Measurements from ENCODE around the gene GRB14.
"Not testable (repeated sequence)": the region's sequence is repeated elsewhere in the genome, so short reads cannot be mapped to it uniquely, and the experiment has no call there.

GRB14 gene

DNA sequence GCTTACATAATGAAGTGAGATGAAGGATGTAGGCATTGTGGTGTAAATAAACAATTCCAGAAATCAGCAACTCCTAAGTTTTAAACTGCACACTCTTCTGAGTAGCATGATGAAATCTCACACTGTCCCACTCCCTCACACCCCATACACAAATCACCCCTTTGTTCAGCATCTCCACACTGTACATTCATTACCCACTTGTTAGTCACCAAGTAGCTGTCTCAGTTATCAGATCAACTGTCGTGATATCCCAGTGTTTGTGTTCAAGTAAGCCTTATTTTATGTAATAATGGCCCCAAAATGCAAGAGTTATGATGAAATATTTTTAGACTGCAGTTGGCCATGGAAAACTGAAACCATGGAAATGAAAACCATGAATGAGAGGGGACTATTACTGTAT, 135.7 kb downstream of the GRB14 start:
- H3K9ac ChIP-seq (ENCODE audit: low read length): no peak overlapping the region
- H3K4me1 ChIP-seq (ENCODE audit: control insufficient read depth, insufficient read depth, low read length): no peaks in the 10 kb centered on the region
- no peaks in the 10 kb centered on the region for H3K36me3 ChIP-seq (ENCODE audit: control insufficient read depth, insufficient read depth, low read length, severe bottlenecking)
- no peak overlapping the region for H3K4me3 ChIP-seq (ENCODE audit: low read length)
- H3K27me3 ChIP-seq (replicated peaks; ENCODE audit: control insufficient read depth, insufficient read depth, low read length): no peaks in the 10 kb centered on the region
- DNase-seq (ENCODE audit: low read depth): peak; percentile 45
- no peaks in the 10 kb centered on the region for H3K9me3 ChIP-seq (ENCODE audit: control insufficient read depth, low read length)

DNA sequence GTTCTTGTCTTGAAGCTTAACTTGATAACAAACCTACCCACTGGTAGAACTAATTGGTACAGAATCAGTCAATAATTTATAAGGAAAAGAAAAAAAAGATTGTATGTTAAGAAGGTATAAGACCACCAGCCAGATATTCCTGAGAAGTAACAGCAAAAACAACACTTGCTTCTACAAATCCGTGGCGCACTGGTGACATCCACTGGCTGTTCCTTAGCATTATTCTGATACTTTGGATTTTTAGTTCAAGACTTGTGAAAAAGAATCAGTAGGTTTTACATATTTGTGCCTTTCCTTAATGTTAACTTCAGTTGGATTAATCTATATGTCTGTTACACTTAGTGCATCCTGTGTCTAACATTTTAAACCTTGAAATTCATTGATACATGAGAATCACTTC, 141.8 kb downstream of the GRB14 start:
- Histone ChIP-seq H3K27me3 (replicated peaks; ENCODE audit: control insufficient read depth, insufficient read depth, low read length) (no peaks in the 10 kb centered on the region), H3K9me3 (ENCODE audit: control insufficient read depth, low read length) (no peaks in the 10 kb centered on the region), H3K4me1 (ENCODE audit: control insufficient read depth, insufficient read depth, low read length) (no peaks in the 10 kb centered on the region), H3K4me3 (ENCODE audit: low read length) (no peak overlapping the region), H3K9ac (ENCODE audit: low read length) (no peak overlapping the region), H3K36me3 (ENCODE audit: control insufficient read depth, insufficient read depth, low read length, severe bottlenecking) (no peaks in the 10 kb centered on the region)
- peak; percentile 77 for DNase-seq (ENCODE audit: low read depth)

DNA sequence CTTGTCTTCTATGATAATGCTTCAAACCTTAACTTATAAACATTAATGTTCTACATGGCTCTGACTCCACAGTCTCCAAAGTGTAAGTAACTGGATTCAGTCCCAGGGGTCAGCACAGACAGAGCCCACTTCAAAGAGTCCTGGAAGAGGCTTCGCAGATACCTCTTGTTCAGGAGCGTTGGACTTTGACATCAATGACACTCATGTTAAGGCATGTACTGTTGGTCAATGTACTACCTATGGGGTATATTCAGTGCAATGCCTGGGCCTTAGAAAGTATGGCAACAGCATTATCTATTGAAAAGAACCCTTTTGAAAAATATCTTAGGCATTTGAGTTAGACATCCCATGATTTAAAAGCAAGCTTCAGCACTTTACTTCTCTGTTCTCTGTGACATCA, 143.1 kb downstream of the GRB14 start:
- Histone ChIP-seq H3K9ac (ENCODE audit: low read length) (no peak overlapping the region), H3K4me1 (ENCODE audit: control insufficient read depth, insufficient read depth, low read length) (no peaks in the 10 kb centered on the region), H3K9me3 (ENCODE audit: control insufficient read depth, low read length) (no peaks in the 10 kb centered on the region), H3K4me3 (ENCODE audit: low read length) (no peak overlapping the region), H3K27me3 (replicated peaks; ENCODE audit: control insufficient read depth, insufficient read depth, low read length) (no peaks in the 10 kb centered on the region), H3K36me3 (ENCODE audit: control insufficient read depth, insufficient read depth, low read length, severe bottlenecking) (no peaks in the 10 kb centered on the region)
- DNase-seq (ENCODE audit: low read depth): no peak

DNA sequence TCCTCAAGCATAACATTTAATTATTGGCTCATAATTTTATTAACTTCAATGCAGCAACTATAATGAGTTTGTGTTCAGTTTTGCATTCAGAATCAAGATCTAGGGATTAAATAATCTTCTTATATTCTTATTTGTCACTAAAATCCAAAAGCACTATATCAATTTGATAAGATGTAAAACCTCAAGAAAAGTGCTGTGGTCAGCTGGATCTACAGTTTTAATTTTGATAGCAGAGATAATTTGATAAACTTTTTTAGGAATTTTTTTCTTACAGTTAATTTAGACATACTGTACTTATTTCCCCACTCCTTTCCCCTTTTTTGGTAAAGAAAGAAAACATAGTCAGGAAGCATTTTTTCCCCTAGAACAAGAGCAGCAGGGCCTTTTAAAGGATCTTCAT, 146.4 kb downstream of the GRB14 start:
- no peaks in the 10 kb centered on the region for H3K4me1 ChIP-seq (ENCODE audit: control insufficient read depth, insufficient read depth, low read length)
- no peaks in the 10 kb centered on the region for H3K36me3 ChIP-seq (ENCODE audit: control insufficient read depth, insufficient read depth, low read length, severe bottlenecking)
- no peaks in the 10 kb centered on the region for H3K9me3 ChIP-seq (ENCODE audit: control insufficient read depth, low read length)
- no peaks in the 10 kb centered on the region for H3K27me3 ChIP-seq (replicated peaks; ENCODE audit: control insufficient read depth, insufficient read depth, low read length)
- H3K4me3 ChIP-seq (ENCODE audit: low read length): no peak overlapping the region
- no peak overlapping the region for H3K9ac ChIP-seq (ENCODE audit: low read length)
- DNase-seq (ENCODE audit: low read depth): no peak

DNA sequence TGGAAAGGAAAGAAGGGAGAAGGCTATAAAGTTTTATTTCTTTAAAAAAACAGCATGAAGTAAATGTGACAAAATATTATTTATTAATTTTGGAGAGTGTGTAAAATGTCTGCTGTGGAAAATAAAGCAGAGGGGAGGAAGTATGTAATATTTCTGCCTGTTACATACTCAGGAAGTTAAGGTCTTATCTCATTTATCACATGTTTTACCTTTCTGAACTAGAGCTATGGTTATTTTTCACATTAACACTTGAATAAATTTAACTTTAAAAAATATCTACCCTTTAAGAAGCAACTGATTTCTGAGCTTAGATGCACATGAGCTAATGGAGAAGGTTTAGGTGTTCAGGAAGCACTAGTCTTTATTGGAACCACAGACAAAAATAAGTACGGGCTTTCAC, 148.3 kb downstream of the GRB14 start:
- no peak overlapping the region for H3K4me3 ChIP-seq (ENCODE audit: low read length)
- no peak for DNase-seq (ENCODE audit: low read depth)
- no peak overlapping the region for H3K9ac ChIP-seq (ENCODE audit: low read length)
- H3K36me3 ChIP-seq (ENCODE audit: control insufficient read depth, insufficient read depth, low read length, severe bottlenecking): no peaks in the 10 kb centered on the region
- no peaks in the 10 kb centered on the region for H3K27me3 ChIP-seq (replicated peaks; ENCODE audit: control insufficient read depth, insufficient read depth, low read length)
- no peaks in the 10 kb centered on the region for H3K9me3 ChIP-seq (ENCODE audit: control insufficient read depth, low read length)
- H3K4me1 ChIP-seq (ENCODE audit: control insufficient read depth, insufficient read depth, low read length): no peaks in the 10 kb centered on the region

DNA sequence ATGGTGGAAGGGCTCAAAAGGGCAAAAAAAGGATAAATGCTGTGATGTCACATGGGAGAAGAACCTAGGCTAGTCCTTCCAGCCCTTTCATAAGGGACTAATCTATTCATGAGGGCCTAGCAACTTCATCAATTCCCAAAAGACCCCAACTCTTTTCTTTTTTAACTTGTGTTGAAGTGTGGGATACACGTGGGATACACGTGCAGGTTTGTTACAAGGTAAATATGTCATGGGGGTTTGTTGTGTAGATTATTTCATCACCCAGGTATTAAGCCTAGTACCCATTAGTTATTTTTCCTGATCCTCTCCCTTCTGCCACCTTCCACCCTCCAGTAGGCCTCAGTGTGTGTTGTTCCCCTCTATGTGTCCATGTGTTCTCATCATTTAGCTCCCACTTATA, 156.2 kb downstream of the GRB14 start:
- H3K36me3 ChIP-seq (ENCODE audit: control insufficient read depth, insufficient read depth, low read length, severe bottlenecking); DNase-seq (ENCODE audit: low read depth); H3K4me1 ChIP-seq (ENCODE audit: control insufficient read depth, insufficient read depth, low read length): not testable (repeated sequence)

DNA sequence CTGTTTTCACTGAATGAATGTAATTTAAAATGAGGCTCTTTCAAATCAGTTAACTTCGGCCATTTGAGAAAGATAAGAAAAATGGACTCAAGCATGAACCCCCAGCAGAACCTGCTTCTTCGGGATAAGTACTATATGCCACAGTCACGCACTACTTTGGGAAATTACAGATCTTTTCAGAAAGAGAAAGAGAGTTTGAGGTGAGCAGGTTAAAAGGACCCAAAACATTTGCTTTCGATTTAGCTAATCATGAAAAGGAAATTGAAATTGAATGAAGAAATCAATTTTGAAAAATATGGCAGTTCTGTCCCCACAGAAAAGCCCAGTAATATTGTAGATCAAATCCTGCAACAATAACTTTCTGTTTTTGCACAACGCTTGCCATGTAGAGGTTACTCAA, 156.9 kb downstream of the GRB14 start:
- Histone ChIP-seq H3K36me3 (ENCODE audit: control insufficient read depth, insufficient read depth, low read length, severe bottlenecking) (no peaks in the 10 kb centered on the region), H3K4me3 (ENCODE audit: low read length) (no peak overlapping the region), H3K9me3 (ENCODE audit: control insufficient read depth, low read length) (no peaks in the 10 kb centered on the region), H3K9ac (ENCODE audit: low read length) (no peak overlapping the region), H3K27me3 (replicated peaks; ENCODE audit: control insufficient read depth, insufficient read depth, low read length) (no peaks in the 10 kb centered on the region), H3K4me1 (ENCODE audit: control insufficient read depth, insufficient read depth, low read length) (no peaks in the 10 kb centered on the region)
- no peak for DNase-seq (ENCODE audit: low read depth)

More for the DNA sequence above, 156.2 kb downstream of the GRB14 start:
- not testable (repeated sequence) for H3K9me3 ChIP-seq (ENCODE audit: control insufficient read depth, low read length); H3K4me3 ChIP-seq (ENCODE audit: low read length); H3K9ac ChIP-seq (ENCODE audit: low read length); H3K27me3 ChIP-seq (replicated peaks; ENCODE audit: control insufficient read depth, insufficient read depth, low read length)

DNA sequence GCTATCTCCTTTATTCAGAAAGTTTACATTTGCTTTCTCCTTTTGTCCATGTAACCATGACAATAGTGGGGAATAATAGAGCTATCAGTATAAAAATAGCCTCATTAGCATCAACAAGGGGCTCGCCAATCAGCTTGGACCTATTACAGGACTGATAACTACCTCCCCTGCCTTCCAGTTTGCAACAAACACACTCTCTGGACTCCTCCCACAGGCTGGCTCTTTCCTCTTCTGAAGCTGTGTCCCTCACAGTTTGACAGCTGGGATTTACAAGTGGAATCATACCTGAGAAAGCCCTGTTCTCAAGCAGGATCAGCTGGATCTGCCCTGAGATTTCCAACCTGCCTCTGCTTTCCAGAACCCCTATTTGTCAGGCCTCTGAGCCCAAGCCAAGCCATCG, 162.5 kb downstream of the GRB14 start:
- Histone ChIP-seq H3K36me3 (ENCODE audit: control insufficient read depth, insufficient read depth, low read length, severe bottlenecking) (no peaks in the 10 kb centered on the region), H3K4me1 (ENCODE audit: control insufficient read depth, insufficient read depth, low read length) (no peaks in the 10 kb centered on the region), H3K9ac (ENCODE audit: low read length) (no peak overlapping the region), H3K4me3 (ENCODE audit: low read length) (no peak overlapping the region), H3K9me3 (ENCODE audit: control insufficient read depth, low read length) (no peaks in the 10 kb centered on the region), H3K27me3 (replicated peaks; ENCODE audit: control insufficient read depth, insufficient read depth, low read length) (no peaks in the 10 kb centered on the region)
- DNase-seq (ENCODE audit: low read depth): no peak

DNA sequence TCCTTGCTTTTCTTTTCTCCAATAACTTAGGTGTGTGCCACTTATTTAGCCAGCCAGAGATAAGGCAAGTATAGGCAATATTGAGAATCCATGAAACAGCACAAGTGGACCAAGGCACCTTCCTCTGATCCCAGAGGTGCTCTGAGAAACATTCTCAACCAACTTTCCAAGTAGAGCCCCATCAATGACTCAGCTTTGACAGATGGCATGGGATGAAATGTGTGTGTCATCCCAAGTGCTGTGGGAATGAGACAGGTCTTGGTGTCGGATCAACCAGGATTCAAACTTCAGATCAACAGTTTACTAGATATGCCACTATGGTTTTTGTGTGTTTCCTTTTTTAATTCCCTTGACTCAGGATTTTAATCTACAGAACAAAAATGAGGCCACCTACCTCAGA, 164.0 kb downstream of the GRB14 start:
- H3K27me3 ChIP-seq (replicated peaks; ENCODE audit: control insufficient read depth, insufficient read depth, low read length): no peaks in the 10 kb centered on the region
- no peak overlapping the region for H3K9ac ChIP-seq (ENCODE audit: low read length)
- H3K4me3 ChIP-seq (ENCODE audit: low read length): no peak overlapping the region
- H3K9me3 ChIP-seq (ENCODE audit: control insufficient read depth, low read length): no peaks in the 10 kb centered on the region
- peaks cover 3% of the 10 kb centered on the region for H3K4me1 ChIP-seq (ENCODE audit: control insufficient read depth, insufficient read depth, low read length)
- no peak for DNase-seq (ENCODE audit: low read depth)
- no peaks in the 10 kb centered on the region for H3K36me3 ChIP-seq (ENCODE audit: control insufficient read depth, insufficient read depth, low read length, severe bottlenecking)

DNA sequence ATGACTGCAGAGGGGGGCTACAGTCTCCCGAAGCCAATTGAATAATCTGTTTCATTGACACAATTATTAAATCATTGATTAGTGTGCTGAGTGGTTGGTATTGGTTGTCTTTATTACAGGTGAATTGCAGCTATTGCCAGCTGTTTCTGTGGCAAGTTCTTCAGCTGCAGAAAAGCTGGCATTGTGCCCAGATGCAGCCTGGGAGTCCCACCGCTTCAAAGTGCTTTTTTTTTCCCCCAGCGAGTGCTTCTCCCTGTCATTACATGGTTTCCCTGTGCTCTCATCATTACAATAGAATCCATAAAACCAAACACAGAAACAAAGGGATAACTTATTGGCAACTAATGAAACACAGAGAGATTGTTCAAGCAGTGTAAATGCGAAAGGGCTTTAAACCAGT, 164.7 kb downstream of the GRB14 start:
- Histone ChIP-seq H3K36me3 (ENCODE audit: control insufficient read depth, insufficient read depth, low read length, severe bottlenecking) (no peaks in the 10 kb centered on the region), H3K4me3 (ENCODE audit: low read length) (no peak overlapping the region), H3K9ac (ENCODE audit: low read length) (no peak overlapping the region), H3K27me3 (replicated peaks; ENCODE audit: control insufficient read depth, insufficient read depth, low read length) (no peaks in the 10 kb centered on the region), H3K9me3 (ENCODE audit: control insufficient read depth, low read length) (no peaks in the 10 kb centered on the region), H3K4me1 (ENCODE audit: control insufficient read depth, insufficient read depth, low read length) (peaks cover 3% of the 10 kb centered on the region)
- no peak for DNase-seq (ENCODE audit: low read depth)

DNA sequence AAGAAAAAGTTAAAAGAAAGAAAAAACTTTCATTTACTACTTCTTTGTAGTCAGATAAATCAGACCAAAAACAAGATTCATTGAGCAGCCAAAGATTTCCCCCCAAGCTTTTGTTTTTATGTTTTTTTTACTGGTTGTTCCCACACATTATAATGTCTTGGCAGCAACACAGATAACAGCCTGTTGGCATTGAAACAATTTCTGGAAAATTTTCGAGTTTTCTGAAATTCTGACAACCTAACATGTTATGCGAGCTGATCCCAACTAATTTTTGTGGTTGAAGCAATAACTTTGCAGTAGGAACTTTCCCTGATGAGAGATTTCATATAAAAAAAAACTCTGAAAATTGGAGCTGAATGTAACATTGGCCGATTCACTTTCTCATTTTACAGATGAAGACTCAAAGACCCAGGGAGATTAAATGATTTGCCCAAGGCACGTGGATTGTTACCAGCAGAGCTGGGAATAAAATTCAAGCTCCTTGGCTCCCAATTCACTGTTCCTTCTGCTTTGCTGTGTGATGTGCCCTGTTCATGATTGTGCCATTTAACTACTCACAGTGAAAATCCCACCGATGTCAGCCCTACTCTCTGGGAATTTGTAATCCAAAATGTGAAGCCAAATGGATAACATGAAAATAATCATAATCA, 167.5 kb downstream of the GRB14 start:
- no peak overlapping the region for H3K4me3 ChIP-seq (ENCODE audit: low read length)
- peaks cover 3% of the 10 kb centered on the region for H3K4me1 ChIP-seq (ENCODE audit: control insufficient read depth, insufficient read depth, low read length)
- H3K9ac ChIP-seq (ENCODE audit: low read length): no peak overlapping the region
- no peaks in the 10 kb centered on the region for H3K36me3 ChIP-seq (ENCODE audit: control insufficient read depth, insufficient read depth, low read length, severe bottlenecking)
- no peak for DNase-seq (ENCODE audit: low read depth)
- H3K9me3 ChIP-seq (ENCODE audit: control insufficient read depth, low read length): no peaks in the 10 kb centered on the region
- H3K27me3 ChIP-seq (replicated peaks; ENCODE audit: control insufficient read depth, insufficient read depth, low read length): no peaks in the 10 kb centered on the region

DNA sequence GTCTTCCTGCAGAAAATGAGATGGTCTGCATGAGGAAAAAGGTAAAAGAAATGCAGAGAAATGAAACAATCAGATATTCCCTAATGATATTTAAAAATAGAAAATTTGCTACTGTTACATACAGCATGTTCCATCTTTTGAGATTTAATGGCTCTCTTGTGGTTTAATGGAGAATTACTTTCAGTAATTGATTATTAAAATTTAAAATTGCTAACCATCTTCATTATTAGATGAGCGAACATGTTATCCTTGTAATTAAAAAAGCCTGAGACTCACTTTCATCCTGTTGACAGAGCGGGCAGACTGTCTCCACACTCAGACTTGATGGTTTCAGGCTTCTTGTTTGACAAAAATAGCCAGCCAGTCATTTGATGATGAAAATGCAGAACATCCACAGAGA, 171.0 kb downstream of the GRB14 start:
- Histone ChIP-seq H3K9ac (ENCODE audit: low read length) (no peak overlapping the region), H3K36me3 (ENCODE audit: control insufficient read depth, insufficient read depth, low read length, severe bottlenecking) (no peaks in the 10 kb centered on the region), H3K4me1 (ENCODE audit: control insufficient read depth, insufficient read depth, low read length) (peaks cover 3% of the 10 kb centered on the region), H3K4me3 (ENCODE audit: low read length) (no peak overlapping the region), H3K27me3 (replicated peaks; ENCODE audit: control insufficient read depth, insufficient read depth, low read length) (no peaks in the 10 kb centered on the region), H3K9me3 (ENCODE audit: control insufficient read depth, low read length) (no peaks in the 10 kb centered on the region)
- DNase-seq (ENCODE audit: low read depth): no peak
